ENCODE measurements around the gene ASTN2.

DNA sequence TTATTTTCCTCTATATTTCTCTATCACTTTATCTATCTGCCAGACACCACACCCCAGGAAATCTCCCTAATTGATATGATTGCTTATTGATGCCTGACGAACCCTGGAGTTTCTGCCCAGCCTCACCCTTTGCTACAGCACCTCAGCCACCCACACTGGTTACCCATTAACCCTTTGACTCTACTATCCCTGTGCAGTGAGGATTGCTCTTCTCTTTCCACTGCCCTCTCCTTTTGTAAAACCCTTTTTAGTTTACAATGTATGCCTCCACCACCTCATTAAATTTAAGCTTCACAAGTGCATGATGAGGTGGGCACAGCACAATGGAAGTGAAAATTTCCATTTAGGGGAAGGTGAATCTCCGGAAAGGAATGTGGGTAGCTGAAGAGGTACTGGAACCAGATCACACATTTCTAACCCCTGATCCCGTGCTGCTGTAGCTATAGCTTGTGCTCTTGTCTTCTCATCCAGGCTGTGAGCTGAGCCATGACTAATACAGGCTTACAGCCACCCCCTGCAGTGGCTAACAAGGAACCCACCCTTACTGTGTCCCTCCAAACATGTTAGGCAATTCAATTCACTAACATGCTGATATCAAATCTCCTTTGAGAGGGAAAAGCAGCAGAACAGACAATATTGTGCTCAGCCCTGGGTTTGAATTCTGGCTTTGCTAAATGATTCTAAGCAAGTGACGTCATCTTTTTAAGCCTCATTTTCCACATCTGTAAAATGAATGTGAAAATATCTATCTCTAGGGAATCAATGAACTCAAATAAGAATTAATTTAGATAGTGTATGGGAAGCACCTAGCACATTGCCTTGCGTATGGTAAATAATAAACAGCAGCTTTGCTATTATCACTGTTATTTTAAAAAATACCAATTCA, 914.6 kb downstream of the ASTN2 start:
- TF ChIP-seq, protein P1, sequence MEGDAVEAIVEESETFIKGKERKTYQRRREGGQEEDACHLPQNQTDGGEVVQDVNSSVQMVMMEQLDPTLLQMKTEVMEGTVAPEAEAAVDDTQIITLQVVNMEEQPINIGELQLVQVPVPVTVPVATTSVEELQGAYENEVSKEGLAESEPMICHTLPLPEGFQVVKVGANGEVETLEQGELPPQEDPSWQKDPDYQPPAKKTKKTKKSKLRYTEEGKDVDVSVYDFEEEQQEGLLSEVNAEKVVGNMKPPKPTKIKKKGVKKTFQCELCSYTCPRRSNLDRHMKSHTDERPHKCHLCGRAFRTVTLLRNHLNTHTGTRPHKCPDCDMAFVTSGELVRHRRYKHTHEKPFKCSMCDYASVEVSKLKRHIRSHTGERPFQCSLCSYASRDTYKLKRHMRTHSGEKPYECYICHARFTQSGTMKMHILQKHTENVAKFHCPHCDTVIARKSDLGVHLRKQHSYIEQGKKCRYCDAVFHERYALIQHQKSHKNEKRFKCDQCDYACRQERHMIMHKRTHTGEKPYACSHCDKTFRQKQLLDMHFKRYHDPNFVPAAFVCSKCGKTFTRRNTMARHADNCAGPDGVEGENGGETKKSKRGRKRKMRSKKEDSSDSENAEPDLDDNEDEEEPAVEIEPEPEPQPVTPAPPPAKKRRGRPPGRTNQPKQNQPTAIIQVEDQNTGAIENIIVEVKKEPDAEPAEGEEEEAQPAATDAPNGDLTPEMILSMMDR (IDR thresholded peaks at IDR 0.05; ENCODE audit: low read depth, low read length) = no peak
- TF ChIP-seq POLR2A (IDR thresholded peaks at IDR 0.05; ENCODE audit: extremely low read depth, insufficient read length) = no peak
